ENCODE data around the gene OMP. TPM values are rescaled to one million over a fixed set of nuclear protein-coding genes. Genes with fewer than 3 reads are reported as not detected.
"Not testable (repeated sequence)": the region's sequence is repeated elsewhere in the genome, so short reads cannot be mapped to it uniquely, and the experiment has no call there.

The OMP gene
- under 1 TPM in 3 of 5 donors, not detected in 2; 0.29 to 0.39 (median 0.31) TPM for polyA plus RNA-seq (ENCODE audit: insufficient read depth in 1 of 5, insufficient read length in 5 of 5, low replicate concordance in 1 of 5)
- long read RNA-seq, donor 1, result 0 reads
- long read RNA-seq, donor 2, result 0 reads
- long read RNA-seq, donor 3, result 0 reads
- long read RNA-seq, donor 4, result 0 reads
- long read RNA-seq, donor 5, result 0 reads
- long read RNA-seq, donor 6, result 0 reads
- long read RNA-seq, donor 7, partial matches to known transcripts, result 0 of 1 reads
- long read RNA-seq, donor 7, other reads (novel, unspliced or antisense), result 0 of 1 reads
- long read RNA-seq, donor 8, partial matches to known transcripts, result 0 of 1 reads
- long read RNA-seq, donor 8, other reads (novel, unspliced or antisense), result 0 of 1 reads

GRCh38 chr11:77102246-77103210 is at the start of gene OMP:
Gene OMP (plus strand): TSS chr11:77102840. CDS start chr11:77102840, 0 bp downstream.
- no peak for DNase-seq

GRCh38 chr11:77053217-77054015 is 49.2 kb upstream of the OMP start:
- no peak for DNase-seq

GRCh38 chr11:77054084-77054483 is 48.6 kb upstream of the OMP start:
- DNase-seq, result no peak

GRCh38 chr11:77055101-77055561 is 47.5 kb upstream of the OMP start:
- no peak for DNase-seq

GRCh38 chr11:77055913-77056312 is 46.7 kb upstream of the OMP start:
- no peak for DNase-seq

- DNase-seq, result no peak
Measured at GRCh38 chr11:77056814-77057402, 45.7 kb upstream of the OMP start.

DNA sequence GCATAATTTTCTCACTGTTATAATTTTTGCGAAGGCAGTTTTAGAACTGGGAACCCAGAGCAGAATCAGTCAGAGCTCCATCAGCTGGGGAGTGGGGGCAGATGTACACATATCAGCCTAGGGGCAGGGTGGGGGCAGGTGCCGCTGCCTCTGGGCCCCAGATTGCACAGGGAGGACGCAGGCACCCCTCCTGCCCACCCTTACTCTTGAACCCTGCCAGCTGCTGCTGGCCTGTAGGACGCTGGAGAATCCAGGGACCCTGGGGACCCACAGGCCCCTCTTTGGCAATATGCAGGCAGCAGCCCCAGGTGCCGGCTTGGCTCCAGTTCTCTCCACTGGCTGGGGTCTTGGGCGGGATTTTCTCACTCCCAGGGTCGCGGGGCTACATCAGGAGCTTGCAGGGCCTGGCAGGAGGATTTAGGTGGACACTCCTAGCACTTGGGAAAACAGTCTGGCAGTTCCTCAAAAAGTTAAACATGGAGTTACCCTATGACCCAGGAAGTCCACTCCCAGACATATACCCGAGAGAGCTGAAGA is 44.6 kb upstream of the OMP start:
- DNase-seq, result no peak

- DNase-seq, result no peak
Measured at GRCh38 chr11:77058900-77059299, 43.7 kb upstream of the OMP start.

DNA sequence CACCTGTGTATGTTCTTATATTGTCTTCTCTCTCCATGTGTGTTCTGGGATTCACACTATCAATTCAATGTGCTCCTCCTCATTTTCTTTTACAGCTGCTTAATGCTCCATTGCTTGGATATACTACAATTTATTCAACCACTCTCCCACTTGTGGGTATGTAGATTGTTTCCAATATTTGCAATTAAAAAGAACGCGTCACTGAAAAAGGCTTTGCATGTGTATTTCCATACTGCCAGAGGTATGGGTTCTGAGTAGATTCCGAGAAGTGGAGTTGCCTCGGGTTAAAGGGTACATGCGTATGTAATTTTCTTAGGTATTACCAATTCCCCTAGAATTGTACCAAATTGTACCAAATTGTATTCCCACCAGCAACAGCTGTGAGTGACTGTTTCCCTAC is 42.8 kb upstream of the OMP start:
- DNase-seq, result no peak

DNA sequence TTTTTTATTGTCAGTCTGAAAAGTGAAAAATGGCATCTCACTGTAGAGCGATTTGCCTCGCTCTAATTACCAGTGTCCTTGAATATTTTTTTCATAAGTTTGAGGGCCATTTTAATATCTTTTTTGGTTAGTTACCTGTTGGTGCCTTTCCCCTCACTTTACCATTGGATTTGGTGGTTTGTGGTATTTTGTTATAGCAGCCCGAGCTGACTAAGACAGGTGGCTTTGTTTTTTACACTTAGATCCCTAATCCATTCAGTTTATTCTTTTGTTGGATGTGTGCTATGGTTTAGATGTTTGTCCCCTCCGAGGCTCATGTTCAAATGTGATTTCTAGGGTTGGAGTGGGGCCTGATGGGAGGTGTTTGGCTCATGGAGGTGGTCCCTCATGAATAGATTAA is 42.4 kb upstream of the OMP start:
- DNase-seq, result no peak

- not testable (repeated sequence) for DNase-seq
Measured at GRCh38 chr11:77061258-77061657, 41.4 kb upstream of the OMP start.

DNA sequence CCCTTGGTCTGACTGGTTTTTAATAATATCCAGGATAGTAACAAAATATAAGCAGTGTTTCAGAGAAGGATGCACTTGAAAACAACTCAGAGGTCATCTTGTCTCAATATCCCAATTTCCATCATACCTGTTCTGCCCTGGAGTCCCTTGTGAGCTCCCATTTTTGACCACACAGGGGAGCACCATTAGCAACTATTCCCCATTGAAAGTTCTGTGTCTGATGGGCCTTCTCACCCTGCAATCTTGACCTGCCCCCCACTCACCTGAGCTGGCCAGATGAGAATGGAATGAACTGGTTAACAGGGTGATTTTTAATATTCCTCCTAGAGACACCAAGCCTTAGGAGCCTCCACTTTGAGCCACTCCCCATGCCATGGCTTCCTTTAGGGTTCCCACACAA is 39.7 kb upstream of the OMP start:
- DNase-seq, result no peak

GRCh38 chr11:77063407-77063806 is 39.2 kb upstream of the OMP start:
- DNase-seq, result no peak

DNA sequence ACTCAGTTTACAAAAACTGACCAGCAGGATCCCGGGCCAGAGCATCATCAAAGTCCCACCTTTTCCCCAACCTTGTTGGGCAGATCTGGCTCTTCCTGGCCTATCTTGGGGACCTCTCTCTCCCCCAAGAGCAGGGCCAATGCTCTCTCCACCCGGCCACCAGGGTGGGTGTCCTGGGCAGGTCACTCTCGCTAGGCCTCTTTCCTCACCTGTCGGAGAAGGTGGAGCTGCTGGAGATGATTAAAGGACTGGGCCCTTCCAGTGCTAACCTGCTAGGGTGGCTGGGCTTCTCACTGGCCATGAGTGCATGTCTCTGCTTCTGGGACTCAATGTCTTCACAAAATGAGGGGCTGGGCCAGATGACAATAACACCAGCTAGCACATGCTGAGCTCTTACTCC is 38.8 kb upstream of the OMP start:
- no peak for DNase-seq

GRCh38 chr11:77064648-77065217 is 37.9 kb upstream of the OMP start:
- DNase-seq, result no peak

DNA sequence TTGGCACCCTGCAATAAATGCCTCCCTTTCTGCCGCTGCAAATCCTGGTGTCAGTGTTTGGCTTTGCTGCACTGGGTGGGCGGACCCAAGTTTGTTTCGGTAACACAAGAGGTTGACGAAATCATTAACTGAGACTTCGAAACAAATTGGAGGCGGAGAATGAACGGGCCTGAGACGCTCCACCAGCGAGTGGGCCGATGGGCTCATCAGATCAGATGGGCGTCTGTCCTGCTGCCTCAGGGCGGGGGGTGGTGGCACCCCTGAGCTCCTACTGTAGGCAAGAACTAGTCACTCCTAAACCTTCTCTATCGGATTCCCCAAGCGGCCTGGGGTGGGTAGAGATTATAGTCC is 36.8 kb upstream of the OMP start:
- DNase-seq, result peak in 1 of 2 donors; percentile 56

- DNase-seq, result peak; percentile 96
Measured at GRCh38 chr11:77066229-77067042, 36.2 kb upstream of the OMP start, which contains the start of gene CAPN5. Gene CAPN5 (plus strand): TSS chr11:77066971. CDS start chr11:77084887, 17,916 bp downstream.

DNA sequence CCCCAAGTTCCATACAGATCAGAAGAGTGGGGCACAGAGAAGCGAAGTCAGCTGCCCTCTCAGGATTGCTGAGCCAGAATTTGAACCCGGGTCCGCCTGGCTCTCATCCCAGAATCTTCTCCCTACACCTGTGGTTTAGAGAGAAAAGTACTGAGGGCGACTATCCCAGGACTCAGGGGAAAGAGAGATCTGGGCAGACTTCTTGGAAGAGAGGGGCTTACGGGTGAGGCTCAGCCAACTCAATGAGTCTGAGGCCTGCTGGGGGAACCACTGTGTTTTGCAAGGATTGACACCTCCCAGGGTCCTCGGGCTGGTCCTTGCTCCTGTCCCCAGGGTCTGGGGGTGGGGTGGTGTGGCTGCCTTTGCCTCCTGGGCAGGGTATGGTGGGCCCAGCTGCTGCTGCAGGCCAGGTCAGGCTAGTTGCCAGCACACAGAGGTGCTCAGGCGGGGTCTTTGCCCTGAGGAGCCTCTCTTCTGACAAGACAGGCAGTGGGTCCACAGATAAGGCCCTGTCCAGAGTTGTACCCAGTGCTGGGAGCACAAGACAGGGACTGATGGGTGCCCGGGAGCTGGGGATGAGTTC is 34.7 kb upstream of the OMP start:
- no peak for DNase-seq
